VCaP (cell line): ENCODE measurements around the gene G2E3.

Source experiments
- H3K27ac ChIP-seq: fragments of 450-650 bp; 2 replicates; pipeline ENCODE4 v1.5.1; 2017
- TF ChIP-seq, protein P1 (sequence below): fragments of 450-650 bp; conservative IDR thresholded peaks from 2 replicates; pipeline ENCODE4 v1.5.1; 2017; ENCODE audit warnings: mild to moderate bottlenecking, moderate library complexity

The G2E3 gene

DNA sequence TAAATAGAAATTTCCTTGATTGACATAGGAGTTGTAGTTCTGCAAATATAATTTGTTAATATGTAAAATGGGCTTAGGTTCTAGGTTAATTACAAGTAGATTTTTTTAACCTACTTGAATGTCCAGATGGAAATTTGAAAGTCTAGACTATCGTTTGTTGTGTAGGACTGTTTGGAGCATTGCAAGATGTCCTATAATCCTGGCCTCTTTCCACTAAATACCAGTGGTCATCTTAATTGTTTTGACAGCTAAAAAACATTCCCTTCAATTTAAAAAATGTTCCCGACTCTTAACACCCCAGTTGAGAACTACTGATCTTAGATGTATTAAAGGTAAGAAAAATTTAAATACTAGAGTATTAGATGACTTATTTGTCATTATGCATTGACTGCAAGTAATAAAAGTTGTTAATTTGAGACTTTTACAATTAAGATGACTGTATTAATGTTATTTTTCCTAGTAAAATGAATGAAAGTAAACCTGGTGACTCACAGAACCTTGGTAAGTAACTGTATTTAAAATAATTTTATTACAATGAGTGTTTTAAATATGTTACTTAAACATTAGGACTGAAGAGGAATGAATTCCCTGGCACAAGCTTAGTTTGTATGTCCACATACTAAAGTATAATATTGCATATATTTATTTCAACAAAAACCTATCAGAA is 21.8 kb downstream of the G2E3 start:
- H3K27ac ChIP-seq = no peak overlapping the region
- TF ChIP-seq, protein P1, sequence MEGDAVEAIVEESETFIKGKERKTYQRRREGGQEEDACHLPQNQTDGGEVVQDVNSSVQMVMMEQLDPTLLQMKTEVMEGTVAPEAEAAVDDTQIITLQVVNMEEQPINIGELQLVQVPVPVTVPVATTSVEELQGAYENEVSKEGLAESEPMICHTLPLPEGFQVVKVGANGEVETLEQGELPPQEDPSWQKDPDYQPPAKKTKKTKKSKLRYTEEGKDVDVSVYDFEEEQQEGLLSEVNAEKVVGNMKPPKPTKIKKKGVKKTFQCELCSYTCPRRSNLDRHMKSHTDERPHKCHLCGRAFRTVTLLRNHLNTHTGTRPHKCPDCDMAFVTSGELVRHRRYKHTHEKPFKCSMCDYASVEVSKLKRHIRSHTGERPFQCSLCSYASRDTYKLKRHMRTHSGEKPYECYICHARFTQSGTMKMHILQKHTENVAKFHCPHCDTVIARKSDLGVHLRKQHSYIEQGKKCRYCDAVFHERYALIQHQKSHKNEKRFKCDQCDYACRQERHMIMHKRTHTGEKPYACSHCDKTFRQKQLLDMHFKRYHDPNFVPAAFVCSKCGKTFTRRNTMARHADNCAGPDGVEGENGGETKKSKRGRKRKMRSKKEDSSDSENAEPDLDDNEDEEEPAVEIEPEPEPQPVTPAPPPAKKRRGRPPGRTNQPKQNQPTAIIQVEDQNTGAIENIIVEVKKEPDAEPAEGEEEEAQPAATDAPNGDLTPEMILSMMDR = no peak

DNA sequence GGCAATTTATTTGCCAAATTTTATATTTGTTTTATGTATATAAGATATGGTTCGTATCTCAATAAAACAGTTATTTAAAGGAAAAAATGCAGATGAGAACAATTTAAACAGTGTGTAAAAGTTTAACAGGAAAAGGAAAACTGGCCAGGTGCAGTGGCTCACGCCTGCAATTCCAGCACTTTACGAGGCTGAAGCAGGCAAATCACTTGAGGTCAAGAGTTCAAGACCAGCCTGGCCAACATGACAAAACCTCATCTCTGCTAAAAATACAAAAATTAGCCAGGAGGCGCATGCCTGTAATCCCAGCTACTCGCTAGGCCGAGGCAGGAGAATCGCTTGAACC is 22.3 kb downstream of the G2E3 start:
- H3K27ac ChIP-seq = no peak overlapping the region
- TF ChIP-seq, protein P1 = no peak

DNA sequence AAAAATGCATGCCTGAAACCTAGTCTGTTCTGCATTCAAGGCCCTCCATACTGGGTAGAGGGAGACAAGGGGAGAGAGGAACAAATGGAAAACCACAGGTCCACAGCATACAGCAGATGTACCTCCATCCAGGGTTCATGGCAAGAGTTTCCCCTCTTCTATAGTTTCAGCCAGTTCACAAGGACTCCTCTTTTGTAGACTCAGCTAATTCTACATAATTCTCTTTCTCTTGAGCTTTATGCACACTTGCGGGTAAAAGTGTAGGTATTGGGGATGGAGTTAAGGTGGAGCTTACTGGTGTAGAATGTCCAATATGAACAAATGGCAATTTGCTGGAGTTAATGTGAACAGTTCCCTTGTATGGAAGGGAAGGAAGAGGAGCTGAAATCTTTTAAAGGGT is 23.4 kb downstream of the G2E3 start:
- H3K27ac ChIP-seq = no peak overlapping the region
- TF ChIP-seq, protein P1 = no peak

DNA sequence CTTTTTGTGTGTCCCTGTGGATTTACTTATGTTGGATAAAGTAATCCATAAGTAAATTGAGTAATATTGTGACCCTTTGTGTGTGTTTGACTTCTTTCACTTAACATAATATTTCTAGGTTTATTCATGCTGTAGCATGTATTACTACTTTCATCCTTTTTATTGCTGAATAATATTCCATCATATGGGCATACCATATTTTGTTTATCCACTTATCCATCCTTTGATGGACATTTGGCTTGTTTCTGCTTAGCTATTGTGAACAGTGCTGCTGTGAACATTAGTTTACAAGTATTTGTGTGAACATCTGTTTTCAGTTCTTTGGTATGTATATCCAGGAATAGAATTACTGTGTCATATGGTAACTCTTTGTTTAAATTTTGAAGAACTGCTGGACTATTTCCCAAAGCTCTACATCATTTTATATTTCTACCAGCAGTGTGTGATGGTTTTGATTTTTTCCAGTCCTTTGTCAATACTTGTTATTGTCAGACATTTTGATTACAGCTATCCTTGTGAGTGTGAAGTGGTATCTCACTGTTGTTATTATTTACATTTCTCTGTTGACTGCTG is 25.2 kb downstream of the G2E3 start:
- no peak overlapping the region for H3K27ac ChIP-seq
- TF ChIP-seq, protein P1 = no peak

DNA sequence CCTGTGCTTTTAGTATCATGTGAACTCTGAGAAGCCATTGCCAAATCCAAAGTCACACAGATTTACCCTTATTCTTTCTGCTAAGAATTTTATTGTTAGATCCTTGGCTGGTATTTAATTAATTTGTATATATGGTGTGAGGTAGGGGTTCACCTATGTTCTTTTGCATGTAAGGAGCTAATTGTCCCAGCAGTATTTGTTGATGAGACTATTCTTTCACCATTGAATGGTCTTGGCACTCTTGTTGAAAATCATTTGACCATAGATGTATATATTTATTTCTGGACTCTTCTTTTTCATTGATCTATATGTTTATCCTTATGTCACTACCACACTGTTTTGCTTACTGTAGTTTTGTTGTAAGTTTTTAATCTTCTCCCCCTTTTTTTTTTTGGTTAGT is 26.2 kb downstream of the G2E3 start:
- TF ChIP-seq, protein P1 = no peak
- no peak overlapping the region for H3K27ac ChIP-seq

DNA sequence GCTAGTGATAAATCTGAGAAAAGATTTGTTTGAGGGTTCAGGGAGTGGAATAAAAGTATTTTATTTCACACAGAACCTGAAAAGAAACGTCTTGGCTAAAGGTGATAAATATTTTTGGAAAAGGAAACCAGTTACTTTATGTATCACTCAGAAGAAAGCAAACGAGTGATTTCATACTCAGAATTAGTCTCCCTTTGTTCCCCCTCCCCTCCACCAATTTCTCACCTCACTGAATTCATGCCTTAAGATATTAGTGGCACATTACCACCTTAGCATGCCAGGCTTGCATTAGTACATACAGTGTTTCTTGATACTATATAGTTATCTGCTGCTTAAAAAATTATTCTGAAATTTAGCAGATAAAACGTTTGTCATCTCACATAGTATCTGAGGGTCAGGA is 28.2 kb downstream of the G2E3 start:
- no peak overlapping the region for H3K27ac ChIP-seq
- TF ChIP-seq, protein P1 = no peak

DNA sequence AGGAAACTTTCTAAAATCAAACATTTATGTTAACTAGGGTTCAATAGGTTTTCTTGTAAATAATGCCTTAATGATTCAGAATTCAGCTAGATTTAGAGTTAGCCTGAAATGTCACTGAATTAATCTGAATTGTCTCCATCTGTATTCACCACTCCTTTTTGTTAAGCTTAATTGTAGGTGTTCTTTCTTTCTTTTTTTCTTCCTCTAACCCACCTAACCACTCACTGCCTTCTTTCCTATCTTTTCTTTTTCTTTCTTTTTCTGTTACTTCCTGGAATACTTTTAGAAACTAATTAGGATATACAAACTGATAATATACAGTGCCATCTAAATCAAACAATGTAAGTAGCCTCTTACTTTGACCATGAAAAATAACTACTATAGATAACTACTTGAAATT is 29.9 kb downstream of the G2E3 start:
- TF ChIP-seq, protein P1 = no peak
- no peak overlapping the region for H3K27ac ChIP-seq
